ENCODE data around the gene SSB.

GRCh38 chr2:169757356-169757755 is 41.3 kb upstream of the SSB start:
- no peak for TF ChIP-seq CTCF (IDR thresholded peaks at IDR 0.05)
- no peak for TF ChIP-seq POLR2AphosphoS5 (IDR thresholded peaks at IDR 0.05; ENCODE audit: low read depth, low read length)
